ENCODE results near the gene CAMK2A.

CAMK2A gene

DNA sequence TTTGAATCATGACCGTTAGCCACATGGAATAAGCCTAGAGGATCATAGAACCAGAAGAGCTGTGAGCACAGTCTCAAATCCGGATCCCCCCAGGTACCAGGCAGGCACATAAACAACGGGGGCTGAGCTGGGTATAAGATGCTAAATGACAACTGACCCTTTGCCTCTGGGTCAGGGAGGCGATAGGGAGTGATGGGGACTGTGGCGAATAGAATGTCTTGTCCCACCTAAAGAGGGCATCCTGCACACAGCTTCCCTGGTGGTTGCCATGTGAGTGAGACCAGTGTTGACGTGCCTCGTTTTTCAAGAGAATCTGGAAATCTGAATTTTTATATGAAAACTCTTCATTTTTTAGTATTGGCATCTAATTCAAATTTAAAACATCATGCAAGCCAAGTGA is 66.1 kb downstream of the CAMK2A start:
- Histone ChIP-seq H3K9me2 (replicated peaks; ENCODE audit: insufficient read depth, low read length) (no peaks in the 10 kb centered on the region), H2AFZ (ENCODE audit: low read depth, low read length, severe bottlenecking) (no peak overlapping the region), H3K4me2 (ENCODE audit: low read depth, low read length, poor library complexity, severe bottlenecking) (no peak overlapping the region), H3K79me2 (ENCODE audit: insufficient read depth, low read length) (no peaks in the 10 kb centered on the region), H3F3A (ENCODE audit: insufficient read depth) (no peaks in the 10 kb centered on the region), H3K27me3 (ENCODE audit: low read length) (no peaks in the 10 kb centered on the region), H3K36me3 (ENCODE audit: low read length) (no peaks in the 10 kb centered on the region), H3K4me3 (ENCODE audit: insufficient read depth, low read length, poor library complexity, severe bottlenecking) (no peak overlapping the region), H3K9me3 (ENCODE audit: insufficient read depth, low read length) (no peaks in the 10 kb centered on the region), H3K9ac (ENCODE audit: low read length) (no peak overlapping the region), H3K27ac (ENCODE audit: low read depth, low read length) (no peak overlapping the region), H4K20me1 (ENCODE audit: low read depth, low read length) (no peaks in the 10 kb centered on the region)
- no peak for TF ChIP-seq CTCF (IDR thresholded peaks at IDR 0.05; ENCODE audit: insufficient read depth, low read length, poor library complexity, severe bottlenecking)
- no peak for TF ChIP-seq EZH2phosphoT487 (conservative IDR thresholded peaks at IDR 0.05; ENCODE audit: low read length)

- Histone ChIP-seq H3K27ac (ENCODE audit: low read depth, low read length) (no peak overlapping the region), H3K4me2 (ENCODE audit: low read depth, low read length, poor library complexity, severe bottlenecking) (no peak overlapping the region), H3F3A (ENCODE audit: insufficient read depth) (no peaks in the 10 kb centered on the region), H3K79me2 (ENCODE audit: insufficient read depth, low read length) (no peaks in the 10 kb centered on the region), H2AFZ (ENCODE audit: low read depth, low read length, severe bottlenecking) (no peak overlapping the region), H3K36me3 (ENCODE audit: low read length) (no peaks in the 10 kb centered on the region), H3K9ac (ENCODE audit: low read length) (no peak overlapping the region), H4K20me1 (ENCODE audit: low read depth, low read length) (no peaks in the 10 kb centered on the region), H3K9me2 (replicated peaks; ENCODE audit: insufficient read depth, low read length) (no peaks in the 10 kb centered on the region), H3K4me3 (ENCODE audit: insufficient read depth, low read length, poor library complexity, severe bottlenecking) (no peak overlapping the region), H3K27me3 (ENCODE audit: low read length) (no peaks in the 10 kb centered on the region), H3K9me3 (ENCODE audit: insufficient read depth, low read length) (no peaks in the 10 kb centered on the region)
- TF ChIP-seq EZH2phosphoT487 (conservative IDR thresholded peaks at IDR 0.05; ENCODE audit: low read length) (no peak), CTCF (IDR thresholded peaks at IDR 0.05; ENCODE audit: insufficient read depth, low read length, poor library complexity, severe bottlenecking) (no peak)
Observed at GRCh38 chr5:150222906-150223305, 66.7 kb downstream of the CAMK2A start.

GRCh38 chr5:150221471-150221870 is 68.1 kb downstream of the CAMK2A start:
- H2AFZ ChIP-seq (ENCODE audit: low read depth, low read length, severe bottlenecking) = no peak overlapping the region
- H3K36me3 ChIP-seq (ENCODE audit: low read length) = no peaks in the 10 kb centered on the region
- TF ChIP-seq CTCF (IDR thresholded peaks at IDR 0.05; ENCODE audit: insufficient read depth, low read length, poor library complexity, severe bottlenecking) (no peak), EZH2phosphoT487 (conservative IDR thresholded peaks at IDR 0.05; ENCODE audit: low read length) (no peak)
- no peaks in the 10 kb centered on the region for H3K9me2 ChIP-seq (replicated peaks; ENCODE audit: insufficient read depth, low read length)
- H3K4me3 ChIP-seq (ENCODE audit: insufficient read depth, low read length, poor library complexity, severe bottlenecking) = no peak overlapping the region
- H3K9ac ChIP-seq (ENCODE audit: low read length) = no peak overlapping the region
- no peak overlapping the region for H3K4me2 ChIP-seq (ENCODE audit: low read depth, low read length, poor library complexity, severe bottlenecking)
- H3K27me3 ChIP-seq (ENCODE audit: low read length) = no peaks in the 10 kb centered on the region
- no peak overlapping the region for H3K27ac ChIP-seq (ENCODE audit: low read depth, low read length)
- no peaks in the 10 kb centered on the region for H3F3A ChIP-seq (ENCODE audit: insufficient read depth)
- H3K9me3 ChIP-seq (ENCODE audit: insufficient read depth, low read length) = no peaks in the 10 kb centered on the region
- H3K79me2 ChIP-seq (ENCODE audit: insufficient read depth, low read length) = no peaks in the 10 kb centered on the region
- H4K20me1 ChIP-seq (ENCODE audit: low read depth, low read length) = no peaks in the 10 kb centered on the region
